ENCODE data around the gene ZNF783. TPM values are rescaled to one million over a fixed set of nuclear protein-coding genes. Genes with fewer than 3 reads are reported as not detected.

The ZNF783 gene
- total and polyA plus RNA-seq, 2 experiments from 2014 or later = 7.8 to 7.9 TPM

GRCh38 chr7:149302865-149303264, 40.9 kb downstream of the ZNF783 start:
- DNase-seq (ENCODE audit: low spot score) = no peak
- no peaks in the 10 kb centered on the region for H3K27me3 ChIP-seq
- 68% methylated on average over 2 of the region's 2 CpGs for WGBS (ENCODE audit: low lambda C conversion rate, missing lambda C conversion rate)
- no peaks in the 10 kb centered on the region for H3K36me3 ChIP-seq (replicated peaks; ENCODE audit: insufficient read depth, low read depth)
- H3K4me2 ChIP-seq = no peak overlapping the region
- no peaks in the 10 kb centered on the region for H3K4me1 ChIP-seq (ENCODE audit: insufficient read depth)
- no peak overlapping the region for H3K4me3 ChIP-seq
- no peaks in the 10 kb centered on the region for H3K79me2 ChIP-seq
- H3K27ac ChIP-seq = no peak overlapping the region
- no peaks in the 10 kb centered on the region for H4K20me1 ChIP-seq (ENCODE audit: insufficient read depth, poor library complexity, severe bottlenecking)
- H2AFZ ChIP-seq = no peak overlapping the region
- TF ChIP-seq EZH2phosphoT487 (IDR thresholded peaks at IDR 0.05; ENCODE audit: low read depth, severe bottlenecking, unreplicated experiment) = no peak
- TF ChIP-seq CTCF (IDR thresholded peaks at IDR 0.05; ENCODE audit: poor library complexity) = no peak
- TF ChIP-seq EZH2 (IDR thresholded peaks at IDR 0.05; ENCODE audit: borderline replicate concordance) = no peak
- no peaks in the 10 kb centered on the region for H3K9me3 ChIP-seq (ENCODE audit: low read depth)
- H3K9me2 ChIP-seq (replicated peaks; ENCODE audit: insufficient read depth) = no peaks in the 10 kb centered on the region

GRCh38 chr7:149304006-149304405, 42.0 kb downstream of the ZNF783 start:
- Histone ChIP-seq H3K9me3 (ENCODE audit: low read depth) (no peaks in the 10 kb centered on the region), H2AFZ (no peak overlapping the region), H3K27ac (no peak overlapping the region), H3K36me3 (replicated peaks; ENCODE audit: insufficient read depth, low read depth) (no peaks in the 10 kb centered on the region), H3K27me3 (no peaks in the 10 kb centered on the region), H4K20me1 (ENCODE audit: insufficient read depth, poor library complexity, severe bottlenecking) (no peaks in the 10 kb centered on the region), H3K4me2 (no peak overlapping the region), H3K4me3 (no peak overlapping the region), H3K4me1 (ENCODE audit: insufficient read depth) (no peaks in the 10 kb centered on the region), H3K9me2 (replicated peaks; ENCODE audit: insufficient read depth) (no peaks in the 10 kb centered on the region), H3K79me2 (no peaks in the 10 kb centered on the region)
- TF ChIP-seq EZH2phosphoT487 (IDR thresholded peaks at IDR 0.05; ENCODE audit: low read depth, severe bottlenecking, unreplicated experiment) (no peak), EZH2 (IDR thresholded peaks at IDR 0.05; ENCODE audit: borderline replicate concordance) (no peak), CTCF (IDR thresholded peaks at IDR 0.05; ENCODE audit: poor library complexity) (no peak)
- 89% methylated on average over 7 of the region's 7 CpGs for WGBS (ENCODE audit: low lambda C conversion rate, missing lambda C conversion rate)
- no peak for DNase-seq (ENCODE audit: low spot score)

GRCh38 chr7:149306854-149307253, 44.9 kb downstream of the ZNF783 start:
- WGBS (ENCODE audit: low lambda C conversion rate, missing lambda C conversion rate) = 96% methylated on average over 4 of the region's 4 CpGs
- Histone ChIP-seq H3K36me3 (replicated peaks; ENCODE audit: insufficient read depth, low read depth) (no peaks in the 10 kb centered on the region), H3K4me3 (no peak overlapping the region), H3K79me2 (no peaks in the 10 kb centered on the region), H3K9me3 (ENCODE audit: low read depth) (no peaks in the 10 kb centered on the region), H3K27ac (no peak overlapping the region), H3K9me2 (replicated peaks; ENCODE audit: insufficient read depth) (no peaks in the 10 kb centered on the region), H3K27me3 (no peaks in the 10 kb centered on the region), H4K20me1 (ENCODE audit: insufficient read depth, poor library complexity, severe bottlenecking) (no peaks in the 10 kb centered on the region), H3K4me2 (no peak overlapping the region), H2AFZ (no peak overlapping the region), H3K4me1 (ENCODE audit: insufficient read depth) (no peaks in the 10 kb centered on the region)
- TF ChIP-seq CTCF (IDR thresholded peaks at IDR 0.05; ENCODE audit: poor library complexity) (no peak), EZH2phosphoT487 (IDR thresholded peaks at IDR 0.05; ENCODE audit: low read depth, severe bottlenecking, unreplicated experiment) (no peak)
- no peak for DNase-seq (ENCODE audit: low spot score)

Measured in hepatocyte (in vitro differentiated cells).